ENCODE data around the gene LEP. TPM values are rescaled to one million over a fixed set of nuclear protein-coding genes. Genes with fewer than 3 reads are reported as not detected.

LEP gene
- total RNA-seq, 2 experiments from 2014 or later: not detected

DNA sequence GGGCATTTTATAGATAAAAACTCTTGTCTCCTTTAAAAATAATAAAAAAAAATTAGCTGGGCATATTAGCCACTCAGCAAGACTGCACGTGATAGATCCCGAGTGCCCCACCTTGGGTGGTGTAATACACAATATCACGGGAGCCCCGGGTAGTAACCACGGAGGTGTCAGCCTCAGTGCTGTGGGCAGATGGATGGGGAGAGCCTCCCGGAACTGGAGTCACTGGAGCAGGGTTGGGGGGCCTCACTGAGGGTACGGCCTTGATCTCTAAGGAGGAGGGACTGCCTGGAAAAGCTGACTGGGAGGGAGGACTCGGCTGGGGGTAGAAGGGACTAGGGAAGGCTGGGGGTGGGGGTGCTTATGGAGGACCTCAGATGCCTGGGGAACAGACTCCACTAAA is 12.6 kb downstream of the LEP start:
- H3K27ac Mint-ChIP-seq: no peak overlapping the region
- TF ChIP-seq, protein P1, sequence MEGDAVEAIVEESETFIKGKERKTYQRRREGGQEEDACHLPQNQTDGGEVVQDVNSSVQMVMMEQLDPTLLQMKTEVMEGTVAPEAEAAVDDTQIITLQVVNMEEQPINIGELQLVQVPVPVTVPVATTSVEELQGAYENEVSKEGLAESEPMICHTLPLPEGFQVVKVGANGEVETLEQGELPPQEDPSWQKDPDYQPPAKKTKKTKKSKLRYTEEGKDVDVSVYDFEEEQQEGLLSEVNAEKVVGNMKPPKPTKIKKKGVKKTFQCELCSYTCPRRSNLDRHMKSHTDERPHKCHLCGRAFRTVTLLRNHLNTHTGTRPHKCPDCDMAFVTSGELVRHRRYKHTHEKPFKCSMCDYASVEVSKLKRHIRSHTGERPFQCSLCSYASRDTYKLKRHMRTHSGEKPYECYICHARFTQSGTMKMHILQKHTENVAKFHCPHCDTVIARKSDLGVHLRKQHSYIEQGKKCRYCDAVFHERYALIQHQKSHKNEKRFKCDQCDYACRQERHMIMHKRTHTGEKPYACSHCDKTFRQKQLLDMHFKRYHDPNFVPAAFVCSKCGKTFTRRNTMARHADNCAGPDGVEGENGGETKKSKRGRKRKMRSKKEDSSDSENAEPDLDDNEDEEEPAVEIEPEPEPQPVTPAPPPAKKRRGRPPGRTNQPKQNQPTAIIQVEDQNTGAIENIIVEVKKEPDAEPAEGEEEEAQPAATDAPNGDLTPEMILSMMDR (IDR thresholded peaks at IDR 0.05): no peak
- H3K27me3 Mint-ChIP-seq: no peaks in the 10 kb centered on the region
- H3K36me3 Mint-ChIP-seq (ENCODE audit: low read depth): no peaks in the 10 kb centered on the region
- no peak overlapping the region for H3K4me3 Mint-ChIP-seq
- DNase-seq: no peak
- no peaks in the 10 kb centered on the region for H3K9me3 Mint-ChIP-seq
- CTCF ChIA-PET: no interaction called here
- POLR2A ChIA-PET: no interaction called here
- no peak for ATAC-seq
- H3K4me1 Mint-ChIP-seq (ENCODE audit: low read depth): no peaks in the 10 kb centered on the region
- intact Hi-C loops (cut with micrococcal nuclease): no loop called here

DNA sequence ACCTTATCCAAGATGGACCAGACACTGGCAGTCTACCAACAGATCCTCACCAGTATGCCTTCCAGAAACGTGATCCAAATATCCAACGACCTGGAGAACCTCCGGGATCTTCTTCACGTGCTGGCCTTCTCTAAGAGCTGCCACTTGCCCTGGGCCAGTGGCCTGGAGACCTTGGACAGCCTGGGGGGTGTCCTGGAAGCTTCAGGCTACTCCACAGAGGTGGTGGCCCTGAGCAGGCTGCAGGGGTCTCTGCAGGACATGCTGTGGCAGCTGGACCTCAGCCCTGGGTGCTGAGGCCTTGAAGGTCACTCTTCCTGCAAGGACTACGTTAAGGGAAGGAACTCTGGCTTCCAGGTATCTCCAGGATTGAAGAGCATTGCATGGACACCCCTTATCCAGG is 13.4 kb downstream of the LEP start:
- intact Hi-C loops (cut with micrococcal nuclease): no loop called here
- no peak overlapping the region for H3K27ac Mint-ChIP-seq
- no peaks in the 10 kb centered on the region for H3K9me3 Mint-ChIP-seq
- no peak for ATAC-seq
- no peaks in the 10 kb centered on the region for H3K4me1 Mint-ChIP-seq (ENCODE audit: low read depth)
- DNase-seq: no peak
- no peak overlapping the region for H3K4me3 Mint-ChIP-seq
- POLR2A ChIA-PET: no interaction called here
- H3K27me3 Mint-ChIP-seq: no peaks in the 10 kb centered on the region
- H3K36me3 Mint-ChIP-seq (ENCODE audit: low read depth): no peaks in the 10 kb centered on the region
- TF ChIP-seq, protein P1 (IDR thresholded peaks at IDR 0.05): no peak
- CTCF ChIA-PET: no interaction called here

DNA sequence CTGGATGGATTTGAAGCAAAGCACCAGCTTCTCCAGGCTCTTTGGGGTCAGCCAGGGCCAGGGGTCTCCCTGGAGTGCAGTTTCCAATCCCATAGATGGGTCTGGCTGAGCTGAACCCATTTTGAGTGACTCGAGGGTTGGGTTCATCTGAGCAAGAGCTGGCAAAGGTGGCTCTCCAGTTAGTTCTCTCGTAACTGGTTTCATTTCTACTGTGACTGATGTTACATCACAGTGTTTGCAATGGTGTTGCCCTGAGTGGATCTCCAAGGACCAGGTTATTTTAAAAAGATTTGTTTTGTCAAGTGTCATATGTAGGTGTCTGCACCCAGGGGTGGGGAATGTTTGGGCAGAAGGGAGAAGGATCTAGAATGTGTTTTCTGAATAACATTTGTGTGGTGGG is 14.2 kb downstream of the LEP start:
- ChIA-PET POLR2A (no interaction called here), CTCF (no interaction called here)
- Mint-ChIP-seq H3K27me3 (no peaks in the 10 kb centered on the region), H3K4me1 (ENCODE audit: low read depth) (no peaks in the 10 kb centered on the region), H3K4me3 (no peak overlapping the region), H3K27ac (no peak overlapping the region), H3K9me3 (no peaks in the 10 kb centered on the region), H3K36me3 (ENCODE audit: low read depth) (no peaks in the 10 kb centered on the region)
- intact Hi-C loops (cut with micrococcal nuclease): no loop called here
- DNase-seq: no peak
- TF ChIP-seq, protein P1 (IDR thresholded peaks at IDR 0.05): no peak
- ATAC-seq: no peak

DNA sequence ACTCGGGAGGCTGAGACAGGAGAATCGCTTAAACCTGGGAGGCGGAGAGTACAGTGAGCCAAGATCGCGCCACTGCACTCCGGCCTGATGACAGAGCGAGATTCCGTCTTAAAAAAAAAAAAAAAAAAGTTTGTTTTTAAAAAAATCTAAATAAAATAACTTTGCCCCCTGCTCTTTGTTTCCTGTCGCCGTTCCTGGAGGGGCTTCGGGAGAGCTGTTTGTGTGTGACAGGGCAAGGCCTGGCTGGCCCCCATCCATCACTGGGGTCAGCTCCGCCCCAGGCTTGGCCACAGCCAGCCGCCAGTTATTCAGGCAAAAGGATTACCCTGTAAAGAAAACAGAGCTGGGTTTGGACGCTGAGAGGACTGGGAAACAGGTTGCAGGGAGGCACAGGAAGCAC is 16.4 kb downstream of the LEP start:
- H3K4me1 Mint-ChIP-seq (ENCODE audit: low read depth): no peaks in the 10 kb centered on the region
- ATAC-seq (no peak), DNase-seq (no peak)
- no peak overlapping the region for H3K4me3 Mint-ChIP-seq
- H3K9me3 Mint-ChIP-seq: no peaks in the 10 kb centered on the region
- TF ChIP-seq, protein P1 (IDR thresholded peaks at IDR 0.05): no peak
- intact Hi-C loops (cut with micrococcal nuclease): no loop called here
- CTCF ChIA-PET: no interaction called here
- no peak overlapping the region for H3K27ac Mint-ChIP-seq
- no peaks in the 10 kb centered on the region for H3K27me3 Mint-ChIP-seq
- H3K36me3 Mint-ChIP-seq (ENCODE audit: low read depth): no peaks in the 10 kb centered on the region
- POLR2A ChIA-PET: no interaction called here

DNA sequence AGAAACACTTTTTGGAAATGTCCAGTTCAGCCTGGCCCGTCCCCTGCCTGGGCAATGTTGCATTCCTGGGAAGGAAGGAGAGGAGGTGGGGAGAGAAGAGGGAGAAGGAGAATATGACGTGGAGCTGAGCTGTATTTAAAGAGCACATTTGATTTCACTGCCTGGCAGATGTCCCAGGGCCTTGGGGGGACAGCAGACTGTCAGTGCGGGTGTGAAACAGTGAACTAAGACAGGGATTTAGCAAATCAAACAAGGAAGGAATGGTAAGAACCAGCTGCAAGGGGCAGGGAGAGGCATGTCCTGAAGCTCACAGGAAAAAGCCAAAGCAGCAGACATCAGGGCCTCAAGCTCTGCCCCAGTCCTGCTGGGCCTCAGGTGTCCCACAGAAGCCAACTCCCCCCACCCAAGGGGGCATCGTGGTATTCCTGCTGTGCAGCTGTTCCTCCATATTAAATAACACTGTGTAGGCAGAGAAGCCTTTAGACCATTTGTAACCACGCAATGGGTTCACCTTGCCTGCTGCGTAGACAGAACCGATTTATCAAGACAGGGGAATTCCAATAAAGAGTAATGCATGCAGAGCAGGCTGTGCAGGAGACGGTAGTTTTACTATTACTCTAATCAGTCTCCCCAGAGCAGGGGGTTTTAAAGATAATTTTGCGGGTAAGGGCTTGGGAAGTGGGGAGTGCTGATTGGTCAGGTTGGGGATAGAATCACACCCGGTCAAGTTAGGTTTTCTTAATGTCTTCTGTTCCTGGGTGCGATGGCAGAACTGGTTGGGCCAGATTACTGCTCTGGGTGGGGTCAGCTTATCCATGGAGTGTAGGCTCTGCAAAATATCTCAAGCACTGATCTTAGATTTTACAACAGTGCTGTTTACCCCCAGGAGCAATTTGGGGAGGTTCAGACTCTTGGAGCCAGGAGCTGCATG is 18.3 kb downstream of the LEP start:
- ATAC-seq (no peak), DNase-seq (no peak)
- Mint-ChIP-seq H3K4me3 (no peak overlapping the region), H3K36me3 (ENCODE audit: low read depth) (no peaks in the 10 kb centered on the region), H3K27me3 (no peaks in the 10 kb centered on the region), H3K27ac (no peak overlapping the region), H3K9me3 (no peaks in the 10 kb centered on the region), H3K4me1 (ENCODE audit: low read depth) (no peaks in the 10 kb centered on the region)
- CTCF ChIA-PET: interaction anchor here (0.9 kb wide), 1 partner anchor 168 kb away, joined by 3 read pairs; no protein-coding TSS in a partner anchor
- TF ChIP-seq, protein P1 (IDR thresholded peaks at IDR 0.05): no peak
- intact Hi-C loops (cut with micrococcal nuclease): no loop called here
- POLR2A ChIA-PET: no interaction called here

Measured in activated CD8-positive, alpha-beta T cell treated with anti-CD3 and anti-CD28 coated beads for 36 hours (primary cell).